OCI-LY3 (cell line): ENCODE data around the gene PRX.
"Not testable (repeated sequence)": the region's sequence is repeated elsewhere in the genome, so short reads cannot be mapped to it uniquely, and the experiment has no call there.

ENCODE experiments used
- H2AFZ ChIP-seq: fragments of 200-600, 300-600 bp; shearing (Covaris generic); 2 replicates; pipeline ENCODE4 v1.6.0; 2014; ENCODE audit warnings: antibody characterized with exemption, low read depth, low read length
- H3K27ac ChIP-seq: fragments of 200-600, 300-600 bp; sonication (generic); 2 replicates; pipeline ENCODE4 v1.5.1; 2014; ENCODE audit warnings: mild to moderate bottlenecking, low read length, moderate library complexity, mixed read lengths
- H3K27me3 ChIP-seq: fragments of 200-600, 300-600 bp; sonication (generic); 2 replicates; pipeline ENCODE4 v1.6.1; 2014; ENCODE audit warnings: low read depth, low read length, mixed read lengths
- H3K36me3 ChIP-seq: fragments of 200-600, 300-600 bp; sonication (generic); replicated peaks from 2 replicates; pipeline ENCODE3; 2014; ENCODE audit warnings: low read depth, low read length, mixed read lengths
- H3K4me1 ChIP-seq: fragments of 300-600, 200-600 bp; sonication (generic); 2 replicates; pipeline ENCODE4 v1.6.1; 2014; ENCODE audit warnings: low read length, mixed read lengths
- H3K4me2 ChIP-seq: fragments of 200-600, 300-600 bp; sonication (generic); 2 replicates; pipeline ENCODE4 v1.6.1; 2014; ENCODE audit warnings: low read length, mixed read lengths
- H3K4me3 ChIP-seq: fragments of 300-600, 200-600 bp; sonication (generic); 2 replicates; pipeline ENCODE4 v1.5.1; 2014; ENCODE audit warnings: antibody characterized with exemption, mild to moderate bottlenecking, low read length, moderate library complexity
- H3K79me2 ChIP-seq: fragments of 300-600, 200-600 bp; shearing (Covaris generic); 2 replicates; pipeline ENCODE4 v1.6.1; 2014; ENCODE audit warnings: mild to moderate bottlenecking, low read length, mixed read lengths
- H3K9ac ChIP-seq: fragments of 300-600, 200-600 bp; shearing (Covaris generic); 2 replicates; pipeline ENCODE4 v1.6.0; 2014; ENCODE audit warnings: mild to moderate bottlenecking, low read length, moderate library complexity
- H3K9me3 ChIP-seq: fragments of 200-600, 300-600 bp; shearing (Covaris generic); 2 replicates; pipeline ENCODE4 v1.6.1; 2014; ENCODE audit warnings: low read length, mixed read lengths; ENCODE audit not compliant: insufficient read depth
- H4K20me1 ChIP-seq: fragments of 200-600, 300-600 bp; sonication (generic); 2 replicates; pipeline ENCODE4 v1.6.1; 2016; ENCODE audit warnings: low read length, mixed read lengths; ENCODE audit not compliant: insufficient read depth
- EZH2phosphoT487 ChIP-seq: fragments of 200-600 bp; shearing (Covaris generic); IDR thresholded peaks from 2 replicates; pipeline ENCODE4 v1.6.1; 2018; ENCODE audit warnings: antibody characterized with exemption, mixed run types, low read depth
- TF ChIP-seq, protein P1 (sequence below): fragments of 200-600, 300-600 bp; sonication (generic); IDR thresholded peaks from 2 replicates; pipeline ENCODE4 v1.5.1; 2014; ENCODE audit warnings: antibody characterized with exemption, low read length, low read depth

PRX gene

DNA sequence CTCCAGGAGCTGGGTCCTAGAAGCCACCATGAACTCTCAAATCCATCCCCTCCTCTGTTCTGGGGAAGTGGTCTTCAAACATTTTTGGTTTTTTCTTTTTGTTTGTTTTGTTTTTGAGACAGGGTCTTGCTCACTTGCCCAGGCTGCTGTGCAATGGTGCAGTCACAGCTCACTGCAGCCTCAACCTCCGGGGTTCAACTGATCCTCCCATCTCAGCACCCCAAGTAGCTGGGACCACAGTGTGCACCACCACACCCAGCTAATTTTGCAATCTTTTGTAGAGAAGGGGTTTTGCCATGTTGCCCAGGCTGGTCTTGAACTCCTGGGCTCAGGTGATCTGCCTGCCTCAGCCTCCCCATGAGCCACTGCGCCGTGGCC, 45.4 kb upstream of the PRX start:
- Histone ChIP-seq H3K4me1 (peaks cover 18% of the 10 kb centered on the region), H3K4me2 (no peak overlapping the region), H3K79me2 (no peaks in the 10 kb centered on the region), H3K36me3 (peaks cover 4% of the 10 kb centered on the region), H3K9ac (no peak overlapping the region), H4K20me1 (no peaks in the 10 kb centered on the region), H3K27me3 (no peaks in the 10 kb centered on the region), H3K9me3 (no peaks in the 10 kb centered on the region), H2AFZ (no peak overlapping the region), H3K4me3 (no peak overlapping the region), H3K27ac (no peak overlapping the region)
- no peak for TF ChIP-seq EZH2phosphoT487
- TF ChIP-seq, protein P1, sequence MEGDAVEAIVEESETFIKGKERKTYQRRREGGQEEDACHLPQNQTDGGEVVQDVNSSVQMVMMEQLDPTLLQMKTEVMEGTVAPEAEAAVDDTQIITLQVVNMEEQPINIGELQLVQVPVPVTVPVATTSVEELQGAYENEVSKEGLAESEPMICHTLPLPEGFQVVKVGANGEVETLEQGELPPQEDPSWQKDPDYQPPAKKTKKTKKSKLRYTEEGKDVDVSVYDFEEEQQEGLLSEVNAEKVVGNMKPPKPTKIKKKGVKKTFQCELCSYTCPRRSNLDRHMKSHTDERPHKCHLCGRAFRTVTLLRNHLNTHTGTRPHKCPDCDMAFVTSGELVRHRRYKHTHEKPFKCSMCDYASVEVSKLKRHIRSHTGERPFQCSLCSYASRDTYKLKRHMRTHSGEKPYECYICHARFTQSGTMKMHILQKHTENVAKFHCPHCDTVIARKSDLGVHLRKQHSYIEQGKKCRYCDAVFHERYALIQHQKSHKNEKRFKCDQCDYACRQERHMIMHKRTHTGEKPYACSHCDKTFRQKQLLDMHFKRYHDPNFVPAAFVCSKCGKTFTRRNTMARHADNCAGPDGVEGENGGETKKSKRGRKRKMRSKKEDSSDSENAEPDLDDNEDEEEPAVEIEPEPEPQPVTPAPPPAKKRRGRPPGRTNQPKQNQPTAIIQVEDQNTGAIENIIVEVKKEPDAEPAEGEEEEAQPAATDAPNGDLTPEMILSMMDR: no peak

DNA sequence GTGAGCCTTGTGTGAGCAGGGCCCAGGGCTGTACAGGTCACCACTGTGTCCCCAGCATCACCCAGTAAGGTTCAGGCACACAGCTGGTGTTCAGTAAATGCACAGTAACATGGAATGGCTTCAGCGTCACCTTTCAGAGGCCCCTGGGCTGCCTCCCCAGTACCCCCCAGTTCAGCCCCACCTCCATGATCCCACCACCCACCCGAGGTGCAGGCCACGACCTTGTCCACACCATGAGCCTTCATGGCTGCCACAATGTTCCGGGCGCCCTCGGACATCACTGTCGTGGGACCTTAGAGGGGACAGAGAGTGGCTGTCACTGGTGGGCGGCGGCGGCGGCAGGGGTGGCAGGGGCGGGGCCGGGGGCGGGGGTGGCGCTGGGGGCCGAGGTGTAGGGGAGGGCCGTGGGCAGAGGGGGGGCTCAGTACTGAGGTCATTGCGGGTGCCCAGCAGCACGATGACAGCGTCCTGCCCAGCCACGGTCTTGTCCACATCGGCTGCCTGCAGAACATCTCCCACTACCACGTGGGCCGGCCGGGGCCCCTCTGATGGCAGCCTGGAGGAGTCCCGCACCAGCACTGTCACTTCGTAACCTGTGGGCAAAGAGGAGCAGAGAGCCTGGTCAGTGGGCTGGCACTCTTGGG, 44.9 kb upstream of the PRX start:
- TF ChIP-seq EZH2phosphoT487: no peak
- TF ChIP-seq, protein P1: no peak
- no peak overlapping the region for H2AFZ ChIP-seq
- H3K4me1 ChIP-seq: peaks cover 15% of the 10 kb centered on the region
- no peak overlapping the region for H3K4me3 ChIP-seq
- no peaks in the 10 kb centered on the region for H4K20me1 ChIP-seq
- no peaks in the 10 kb centered on the region for H3K79me2 ChIP-seq
- no peak overlapping the region for H3K9ac ChIP-seq
- H3K27ac ChIP-seq: no peak overlapping the region
- no peak overlapping the region for H3K4me2 ChIP-seq
- no peaks in the 10 kb centered on the region for H3K27me3 ChIP-seq
- no peaks in the 10 kb centered on the region for H3K9me3 ChIP-seq
- peaks cover 4% of the 10 kb centered on the region for H3K36me3 ChIP-seq

DNA sequence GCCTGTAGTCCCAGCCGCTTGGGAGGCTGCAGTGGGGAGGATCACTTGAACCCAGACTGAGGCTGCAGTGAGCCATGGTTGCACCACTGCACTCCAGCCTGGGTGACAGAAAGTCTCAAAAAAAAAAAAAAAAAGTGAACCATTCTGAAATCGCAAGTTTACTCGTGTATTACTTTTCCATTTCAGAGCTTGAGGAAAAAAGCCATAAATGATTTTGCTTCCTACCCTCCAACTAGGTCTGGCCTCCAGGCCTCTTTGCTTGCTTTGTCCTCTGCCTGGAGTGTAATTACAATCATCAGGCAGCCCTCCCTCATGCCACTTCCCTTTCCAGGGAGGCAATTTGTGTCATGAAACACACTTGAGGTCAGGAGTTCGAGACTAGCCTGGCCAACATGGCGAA, 43.9 kb upstream of the PRX start:
- H3K4me3 ChIP-seq: no peak overlapping the region
- H3K4me2 ChIP-seq: no peak overlapping the region
- no peak overlapping the region for H3K27ac ChIP-seq
- peaks cover 11% of the 10 kb centered on the region for H3K4me1 ChIP-seq
- H3K9ac ChIP-seq: no peak overlapping the region
- no peaks in the 10 kb centered on the region for H3K27me3 ChIP-seq
- TF ChIP-seq, protein P1: no peak
- TF ChIP-seq EZH2phosphoT487: no peak
- no peaks in the 10 kb centered on the region for H4K20me1 ChIP-seq
- H2AFZ ChIP-seq: no peak overlapping the region
- H3K36me3 ChIP-seq: peaks cover 4% of the 10 kb centered on the region
- H3K79me2 ChIP-seq: no peaks in the 10 kb centered on the region
- no peaks in the 10 kb centered on the region for H3K9me3 ChIP-seq

DNA sequence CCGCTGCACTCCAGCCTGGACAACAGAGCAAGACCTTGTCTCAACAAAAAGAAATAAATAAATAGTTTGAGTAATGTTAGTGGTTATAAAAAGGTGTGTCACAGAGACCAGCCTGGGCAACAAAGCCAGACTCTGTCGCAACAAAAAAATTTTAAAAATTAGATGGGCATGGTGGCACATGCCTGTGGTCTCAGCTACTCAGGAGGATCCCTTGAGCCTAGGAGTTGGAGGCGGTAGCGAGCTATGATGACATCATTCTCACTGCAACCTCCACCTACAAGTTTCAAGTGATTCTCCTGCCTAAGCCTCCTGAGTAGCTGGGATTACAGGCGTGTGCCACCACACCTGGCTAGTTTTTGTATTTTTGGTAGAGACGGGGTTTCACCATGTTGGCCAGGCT, 40.8 kb upstream of the PRX start:
- not testable (repeated sequence) for H2AFZ ChIP-seq, H3K9me3 ChIP-seq, H3K36me3 ChIP-seq, H3K4me1 ChIP-seq, H3K27ac ChIP-seq, H3K79me2 ChIP-seq, H4K20me1 ChIP-seq, H3K4me3 ChIP-seq, H3K4me2 ChIP-seq, H3K9ac ChIP-seq, H3K27me3 ChIP-seq
